Liver (tissue), 9 donors: Measurements from ENCODE around the gene EIPR1. TPM values are rescaled to one million over a fixed set of nuclear protein-coding genes. Genes with fewer than 3 reads are reported as not detected.

Source experiments
- DNase-seq: peaks from one replicate; pipeline ENCODE4 v3.0.0-alpha.2; 2017; ENCODE audit warnings: low spot score
- H3K27ac ChIP-seq, 2 donors: one replicate each; pipeline ENCODE4 v1.7.0; 2013; ENCODE audit warnings: inconsistent platforms in 2 of 2, low read length in 2 of 2, control low read depth in 1 of 2, low read depth in 1 of 2, mild to moderate bottlenecking in 1 of 2
- H3K27me3 ChIP-seq, 4 donors: one replicate each; pipeline versions ENCODE4 v1.6.1 to v1.7.0; 2013; ENCODE audit warnings: low read length in 3 of 4, inconsistent platforms in 1 of 4, mild to moderate bottlenecking in 1 of 4, moderate library complexity in 1 of 4; ENCODE audit not compliant: control insufficient read depth in 4 of 4, insufficient read depth in 4 of 4
- H3K36me3 ChIP-seq, 4 donors: one replicate each; pipeline versions ENCODE4 v1.6.1 to v1.7.0; 2013; ENCODE audit warnings: low read length in 3 of 4, mild to moderate bottlenecking in 3 of 4, low read depth in 1 of 4, moderate library complexity in 1 of 4; ENCODE audit not compliant: control insufficient read depth in 4 of 4, insufficient read depth in 3 of 4
- H3K4me1 ChIP-seq, 4 donors: one replicate each; pipeline versions ENCODE4 v1.6.1 to v1.7.0; 2013; ENCODE audit warnings: low read length in 3 of 4, mild to moderate bottlenecking in 3 of 4, moderate library complexity in 1 of 4; ENCODE audit not compliant: control insufficient read depth in 4 of 4, insufficient read depth in 4 of 4
- H3K4me3 ChIP-seq, 3 donors: one replicate each; pipeline versions ENCODE4 v1.6.1 to v1.7.0; 2013; ENCODE audit warnings: low read length in 3 of 3, control low read depth in 1 of 3, low read depth in 1 of 3, mild to moderate bottlenecking in 1 of 3
- H3K9ac ChIP-seq, 2 donors: one replicate each; pipeline ENCODE4 v1.7.0; 2013; ENCODE audit warnings: low read length in 2 of 2, mild to moderate bottlenecking in 2 of 2, moderate library complexity in 2 of 2, control low read depth in 1 of 2, low read depth in 1 of 2
- H3K9me3 ChIP-seq, 4 donors: one replicate each; pipeline versions ENCODE4 v1.6.1 to v1.7.0; 2013; ENCODE audit warnings: low read length in 3 of 4; ENCODE audit not compliant: control insufficient read depth in 4 of 4
- EGR1 ChIP-seq, 2 donors: IDR thresholded peaks; 2 replicates each; pipeline ENCODE4 v1.6.1; 2016 to 2018; ENCODE audit warnings: antibody characterized with exemption in 2 of 2, low read depth in 2 of 2
- FOXA1 ChIP-seq: IDR thresholded peaks from 2 replicates; pipeline ENCODE4 v1.6.1; 2016; ENCODE audit warnings: antibody characterized with exemption
- FOXA2 ChIP-seq: IDR thresholded peaks from 2 replicates; pipeline ENCODE4 v1.6.1; 2016; ENCODE audit warnings: antibody characterized with exemption
- GABPA ChIP-seq, 2 donors: IDR thresholded peaks in 1 of 2; conservative IDR thresholded peaks in 1 of 2; 2 replicates each; pipeline ENCODE4 v1.6.1; 2016; ENCODE audit warnings: antibody characterized with exemption in 2 of 2, mild to moderate bottlenecking in 1 of 2, moderate library complexity in 1 of 2
- HNF4A ChIP-seq, 2 donors: conservative IDR thresholded peaks; 2 replicates each; pipeline ENCODE4 v1.6.1; 2016; ENCODE audit warnings: antibody characterized with exemption in 2 of 2, mild to moderate bottlenecking in 2 of 2
- HNF4G ChIP-seq: IDR thresholded peaks from 2 replicates; pipeline ENCODE4 v1.6.1; 2016; ENCODE audit warnings: antibody characterized with exemption
- JUND ChIP-seq, 2 donors: IDR thresholded peaks; 2 replicates each; pipeline ENCODE4 v1.6.1; 2016; ENCODE audit warnings: antibody characterized with exemption in 2 of 2
- NR2F2 ChIP-seq: IDR thresholded peaks from 2 replicates; pipeline ENCODE4 v1.6.1; 2016; ENCODE audit warnings: antibody characterized with exemption
- RAD21 ChIP-seq, 2 donors: IDR thresholded peaks; 2 replicates each; pipeline ENCODE4 v1.6.1; 2016; ENCODE audit warnings: antibody characterized with exemption in 2 of 2, mild to moderate bottlenecking in 2 of 2
- RXRA ChIP-seq, 2 donors: IDR thresholded peaks; 2 replicates each; pipeline ENCODE4 v1.6.1; 2017 to 2018; ENCODE audit warnings: antibody characterized with exemption in 2 of 2, mild to moderate bottlenecking in 1 of 2
- SP1 ChIP-seq: IDR thresholded peaks from 2 replicates; pipeline ENCODE4 v1.6.1; 2018; ENCODE audit warnings: antibody characterized with exemption, mild to moderate bottlenecking
- TAF1 ChIP-seq: conservative IDR thresholded peaks from 2 replicates; pipeline ENCODE4 v1.6.1; 2016; ENCODE audit warnings: antibody characterized with exemption, mild to moderate bottlenecking
- YY1 ChIP-seq: IDR thresholded peaks from 2 replicates; pipeline ENCODE4 v1.6.1; 2016; ENCODE audit warnings: antibody characterized with exemption, mild to moderate bottlenecking
- WGBS: extraction: QIAGEN DNeasy Blood & Tissue Kit; methylation state at CpG from one replicate; pipeline ENCODE4 v1.1.7; 2013; 5-methylcytosine and 5-hydroxymethylcytosine counted together
- polyA plus RNA-seq, 2 donors: library from polyadenylated mRNA; stranded (reverse) in 1 of 2; unstranded in 1 of 2; fragments of 200-250 nt in 1 of 2; fragments of >200 nt in 1 of 2; fragmentation: Nextera tagmentation in 1 of 2; extraction: Ambion mirVana in 1 of 2; gene quantifications; one replicate each; pipeline versions ENCODE4 v1.2.1 to v1.2.3, GENCODE V29; 2013 to 2015
- total RNA-seq, 2 donors: library from RNA; depleted of rRNA; stranded (reverse); fragments of >200 nt; gene quantifications; one replicate each; pipeline ENCODE4 v1.2.3, GENCODE V29; 2014
- TF ChIP-seq, protein P1 (sequence below): IDR thresholded peaks from 2 replicates; pipeline ENCODE4 v1.6.1; 2016; ENCODE audit warnings: antibody characterized with exemption
- TF ChIP-seq, protein P2 (sequence below): IDR thresholded peaks from 2 replicates; pipeline ENCODE4 v1.6.1; 2016; ENCODE audit warnings: antibody characterized with exemption
- TF ChIP-seq, protein P3 (sequence below): IDR thresholded peaks from 2 replicates; pipeline ENCODE4 v1.6.1; 2016; ENCODE audit warnings: antibody characterized with exemption
- TF ChIP-seq, protein P4 (sequence below): fragments of 150-350 bp; IDR thresholded peaks from 2 replicates; pipeline ENCODE4 v1.5.1; 2017; ENCODE audit warnings: improper control_type of control experiment, low read depth, low read length; ENCODE audit not compliant: missing input control
- TF ChIP-seq, protein P5 (sequence below): IDR thresholded peaks from 2 replicates; pipeline ENCODE4 v1.6.1; 2016; ENCODE audit warnings: antibody characterized with exemption, mild to moderate bottlenecking
- donor health status: healthy.
- donor health status: healthy.
- donor health status: healthy.
- donor health status: healthy.
- donor health status: healthy.

EIPR1 gene
- total and polyA plus RNA-seq, 4 donors = 7.6 to 12.1 (median 11.4) TPM

DNA sequence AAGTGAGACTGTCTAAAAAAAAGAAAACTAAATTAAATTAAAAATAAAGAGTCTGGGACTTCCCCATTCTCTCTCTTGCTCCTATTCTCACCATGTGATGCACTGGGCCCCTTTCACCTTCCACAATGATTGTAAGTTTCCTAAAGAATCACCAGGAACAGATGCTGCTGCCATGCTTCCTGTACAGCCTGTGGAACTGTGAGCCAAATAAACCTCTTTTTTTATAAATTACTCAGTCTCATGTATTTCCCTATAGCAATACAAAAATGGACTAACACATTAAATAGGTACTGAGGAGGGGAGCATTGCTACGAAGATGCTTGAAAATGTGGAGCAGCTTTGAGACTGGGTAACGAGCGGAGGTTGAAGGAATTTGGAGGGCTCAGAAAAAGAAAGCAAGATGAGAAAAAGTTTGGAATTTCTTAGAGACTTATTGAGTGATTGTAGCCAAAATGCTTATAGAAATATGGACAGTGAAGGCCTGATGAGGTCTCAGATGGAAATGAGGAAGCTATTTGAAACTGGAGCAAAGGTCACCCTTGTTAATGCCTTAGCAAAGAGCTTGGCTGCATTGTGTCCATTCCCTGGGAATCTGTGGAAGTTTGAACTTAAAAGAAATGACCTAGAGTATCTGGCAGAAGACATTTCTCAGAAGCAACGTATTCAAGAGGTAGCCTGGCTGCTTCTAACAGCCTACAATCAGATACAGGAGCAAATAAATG lies 128.7 kb downstream of the EIPR1 start:
- WGBS = 97% methylated on average over 4 of the region's 4 CpGs
- Histone ChIP-seq H3K9ac (no peak overlapping the region), H3K9me3 (peaks cover 0 to 13% (median 4%) of the 10 kb centered on the region in 4 donors), H3K4me3 (no peak overlapping the region), H3K4me1 (no peaks in the 10 kb centered on the region), H3K27me3 (no peaks in the 10 kb centered on the region), H3K36me3 (peaks cover 0 to 6% (median 1%) of the 10 kb centered on the region in 4 donors), H3K27ac (no peak overlapping the region)
- no peak for DNase-seq
- no peak for TF ChIP-seq HNF4A (conservative IDR thresholded peaks at IDR 0.05)

DNA sequence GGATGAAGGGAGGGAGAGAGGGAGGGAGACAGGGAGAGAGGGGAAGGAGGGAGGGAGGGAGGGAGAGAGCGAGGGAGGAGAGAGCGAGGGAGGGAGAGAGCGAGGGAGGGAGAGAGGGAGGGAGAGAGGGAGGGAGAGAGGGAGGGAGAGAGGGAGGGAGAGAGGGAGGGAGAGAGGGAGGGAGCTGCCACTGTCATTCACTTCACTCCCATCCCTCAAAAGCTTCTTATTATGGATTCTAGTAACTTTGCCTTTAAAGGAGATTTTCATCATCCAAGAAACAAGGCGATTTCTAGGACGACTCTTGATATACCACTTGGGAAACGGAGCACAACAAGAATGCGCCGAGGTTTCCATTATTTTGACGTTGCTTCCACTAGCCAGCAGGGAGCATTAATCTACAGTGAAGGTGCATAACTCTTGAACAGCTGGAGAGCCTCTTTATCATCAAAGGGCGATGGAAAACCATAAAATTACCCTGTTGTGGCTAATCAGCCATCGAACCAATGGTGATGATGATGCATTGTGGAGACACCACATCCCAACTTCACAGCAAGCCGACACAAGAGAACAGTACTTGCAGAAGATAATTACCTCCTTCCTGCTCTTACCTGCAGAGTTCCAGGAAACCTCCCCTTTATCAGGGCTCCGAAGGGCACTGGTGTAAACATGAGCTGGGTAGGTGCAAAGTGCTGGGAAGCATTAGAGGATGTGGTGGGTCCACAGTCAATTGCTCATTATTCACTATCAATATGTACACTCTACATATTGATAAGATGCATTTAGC lies 130.5 kb downstream of the EIPR1 start:
- Histone ChIP-seq H3K36me3 (peaks cover 0 to 2% (median under 1%) of the 10 kb centered on the region in 4 donors), H3K4me3 (no peak overlapping the region), H3K27me3 (no peaks in the 10 kb centered on the region), H3K9ac (no peak overlapping the region), H3K4me1 (no peaks in the 10 kb centered on the region), H3K27ac (no peak overlapping the region), H3K9me3 (peaks cover 0 to 13% (median 4%) of the 10 kb centered on the region in 4 donors)
- DNase-seq = no peak
- TF ChIP-seq YY1 = no peak
- TF ChIP-seq HNF4A (conservative IDR thresholded peaks at IDR 0.05) = no peak
- TF ChIP-seq GABPA (IDR thresholded peaks at IDR 0.05 in 1 of 2, conservative IDR thresholded peaks at IDR 0.05 in 1 of 2) = no peak
- TF ChIP-seq FOXA1 = no peak
- no peak for TF ChIP-seq FOXA2
- TF ChIP-seq SP1 = no peak
- WGBS = 92% methylated on average over 10 of the region's 13 CpGs

DNA sequence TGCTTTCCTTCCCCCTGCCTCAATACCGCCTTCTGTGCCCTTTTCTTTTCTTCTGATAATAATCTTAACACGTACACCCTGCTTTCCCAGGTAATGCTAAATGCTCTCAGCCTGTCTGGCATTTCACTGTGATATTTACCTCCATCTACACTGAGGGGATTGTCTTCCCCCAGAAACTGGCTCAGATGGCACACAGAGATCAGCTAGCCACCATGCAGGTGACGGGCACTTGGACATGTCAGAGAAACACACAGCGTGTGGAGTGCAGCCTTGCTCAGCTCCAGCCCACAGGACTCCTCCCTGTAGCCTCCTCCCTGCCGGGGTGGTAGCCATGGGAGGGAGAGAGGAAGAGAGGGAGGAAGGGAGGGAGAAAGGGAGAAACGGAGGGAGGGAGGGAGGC lies 131.2 kb downstream of the EIPR1 start:
- no peak for DNase-seq
- 94% methylated on average over 5 of the region's 6 CpGs for WGBS
- Histone ChIP-seq H3K9ac (no peak overlapping the region), H3K9me3 (peaks cover 0 to 13% (median 4%) of the 10 kb centered on the region in 4 donors), H3K27me3 (no peaks in the 10 kb centered on the region), H3K4me3 (no peak overlapping the region), H3K27ac (no peak overlapping the region), H3K4me1 (no peaks in the 10 kb centered on the region), H3K36me3 (peaks cover 0 to 2% (median under 1%) of the 10 kb centered on the region in 4 donors)
- TF ChIP-seq TAF1 (no peak), YY1 (no peak), FOXA2 (no peak), HNF4A (conservative IDR thresholded peaks at IDR 0.05) (no peak), GABPA (IDR thresholded peaks at IDR 0.05 in 1 of 2, conservative IDR thresholded peaks at IDR 0.05 in 1 of 2) (no peak), FOXA1 (no peak), RAD21 (IDR thresholded peaks at IDR 0.05) (no peak), EGR1 (IDR thresholded peaks at IDR 0.05; ENCODE audit: low read depth in 2 of 2) (no peak), NR2F2 (no peak), SP1 (no peak), RXRA (IDR thresholded peaks at IDR 0.05) (no peak), HNF4G (no peak), JUND (IDR thresholded peaks at IDR 0.05) (no peak)
- TF ChIP-seq, protein P1, sequence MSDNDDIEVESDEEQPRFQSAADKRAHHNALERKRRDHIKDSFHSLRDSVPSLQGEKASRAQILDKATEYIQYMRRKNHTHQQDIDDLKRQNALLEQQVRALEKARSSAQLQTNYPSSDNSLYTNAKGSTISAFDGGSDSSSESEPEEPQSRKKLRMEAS = no peak
- TF ChIP-seq, protein P2, sequence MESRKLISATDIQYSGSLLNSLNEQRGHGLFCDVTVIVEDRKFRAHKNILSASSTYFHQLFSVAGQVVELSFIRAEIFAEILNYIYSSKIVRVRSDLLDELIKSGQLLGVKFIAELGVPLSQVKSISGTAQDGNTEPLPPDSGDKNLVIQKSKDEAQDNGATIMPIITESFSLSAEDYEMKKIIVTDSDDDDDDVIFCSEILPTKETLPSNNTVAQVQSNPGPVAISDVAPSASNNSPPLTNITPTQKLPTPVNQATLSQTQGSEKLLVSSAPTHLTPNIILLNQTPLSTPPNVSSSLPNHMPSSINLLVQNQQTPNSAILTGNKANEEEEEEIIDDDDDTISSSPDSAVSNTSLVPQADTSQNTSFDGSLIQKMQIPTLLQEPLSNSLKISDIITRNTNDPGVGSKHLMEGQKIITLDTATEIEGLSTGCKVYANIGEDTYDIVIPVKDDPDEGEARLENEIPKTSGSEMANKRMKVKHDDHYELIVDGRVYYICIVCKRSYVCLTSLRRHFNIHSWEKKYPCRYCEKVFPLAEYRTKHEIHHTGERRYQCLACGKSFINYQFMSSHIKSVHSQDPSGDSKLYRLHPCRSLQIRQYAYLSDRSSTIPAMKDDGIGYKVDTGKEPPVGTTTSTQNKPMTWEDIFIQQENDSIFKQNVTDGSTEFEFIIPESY = no peak
- TF ChIP-seq, protein P3, sequence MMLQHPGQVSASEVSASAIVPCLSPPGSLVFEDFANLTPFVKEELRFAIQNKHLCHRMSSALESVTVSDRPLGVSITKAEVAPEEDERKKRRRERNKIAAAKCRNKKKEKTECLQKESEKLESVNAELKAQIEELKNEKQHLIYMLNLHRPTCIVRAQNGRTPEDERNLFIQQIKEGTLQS = no peak
- TF ChIP-seq, protein P4, sequence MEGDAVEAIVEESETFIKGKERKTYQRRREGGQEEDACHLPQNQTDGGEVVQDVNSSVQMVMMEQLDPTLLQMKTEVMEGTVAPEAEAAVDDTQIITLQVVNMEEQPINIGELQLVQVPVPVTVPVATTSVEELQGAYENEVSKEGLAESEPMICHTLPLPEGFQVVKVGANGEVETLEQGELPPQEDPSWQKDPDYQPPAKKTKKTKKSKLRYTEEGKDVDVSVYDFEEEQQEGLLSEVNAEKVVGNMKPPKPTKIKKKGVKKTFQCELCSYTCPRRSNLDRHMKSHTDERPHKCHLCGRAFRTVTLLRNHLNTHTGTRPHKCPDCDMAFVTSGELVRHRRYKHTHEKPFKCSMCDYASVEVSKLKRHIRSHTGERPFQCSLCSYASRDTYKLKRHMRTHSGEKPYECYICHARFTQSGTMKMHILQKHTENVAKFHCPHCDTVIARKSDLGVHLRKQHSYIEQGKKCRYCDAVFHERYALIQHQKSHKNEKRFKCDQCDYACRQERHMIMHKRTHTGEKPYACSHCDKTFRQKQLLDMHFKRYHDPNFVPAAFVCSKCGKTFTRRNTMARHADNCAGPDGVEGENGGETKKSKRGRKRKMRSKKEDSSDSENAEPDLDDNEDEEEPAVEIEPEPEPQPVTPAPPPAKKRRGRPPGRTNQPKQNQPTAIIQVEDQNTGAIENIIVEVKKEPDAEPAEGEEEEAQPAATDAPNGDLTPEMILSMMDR = no peak
- TF ChIP-seq, protein P5, sequence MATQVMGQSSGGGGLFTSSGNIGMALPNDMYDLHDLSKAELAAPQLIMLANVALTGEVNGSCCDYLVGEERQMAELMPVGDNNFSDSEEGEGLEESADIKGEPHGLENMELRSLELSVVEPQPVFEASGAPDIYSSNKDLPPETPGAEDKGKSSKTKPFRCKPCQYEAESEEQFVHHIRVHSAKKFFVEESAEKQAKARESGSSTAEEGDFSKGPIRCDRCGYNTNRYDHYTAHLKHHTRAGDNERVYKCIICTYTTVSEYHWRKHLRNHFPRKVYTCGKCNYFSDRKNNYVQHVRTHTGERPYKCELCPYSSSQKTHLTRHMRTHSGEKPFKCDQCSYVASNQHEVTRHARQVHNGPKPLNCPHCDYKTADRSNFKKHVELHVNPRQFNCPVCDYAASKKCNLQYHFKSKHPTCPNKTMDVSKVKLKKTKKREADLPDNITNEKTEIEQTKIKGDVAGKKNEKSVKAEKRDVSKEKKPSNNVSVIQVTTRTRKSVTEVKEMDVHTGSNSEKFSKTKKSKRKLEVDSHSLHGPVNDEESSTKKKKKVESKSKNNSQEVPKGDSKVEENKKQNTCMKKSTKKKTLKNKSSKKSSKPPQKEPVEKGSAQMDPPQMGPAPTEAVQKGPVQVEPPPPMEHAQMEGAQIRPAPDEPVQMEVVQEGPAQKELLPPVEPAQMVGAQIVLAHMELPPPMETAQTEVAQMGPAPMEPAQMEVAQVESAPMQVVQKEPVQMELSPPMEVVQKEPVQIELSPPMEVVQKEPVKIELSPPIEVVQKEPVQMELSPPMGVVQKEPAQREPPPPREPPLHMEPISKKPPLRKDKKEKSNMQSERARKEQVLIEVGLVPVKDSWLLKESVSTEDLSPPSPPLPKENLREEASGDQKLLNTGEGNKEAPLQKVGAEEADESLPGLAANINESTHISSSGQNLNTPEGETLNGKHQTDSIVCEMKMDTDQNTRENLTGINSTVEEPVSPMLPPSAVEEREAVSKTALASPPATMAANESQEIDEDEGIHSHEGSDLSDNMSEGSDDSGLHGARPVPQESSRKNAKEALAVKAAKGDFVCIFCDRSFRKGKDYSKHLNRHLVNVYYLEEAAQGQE = no peak
